ENCODE results near the gene CBFA2T3. TPM values are rescaled to one million over a fixed set of nuclear protein-coding genes. Genes with fewer than 3 reads are reported as not detected.

CBFA2T3 gene
- total and polyA plus RNA-seq, 4 donors: 4.7 to 11.8 (median 6.6) TPM

DNA sequence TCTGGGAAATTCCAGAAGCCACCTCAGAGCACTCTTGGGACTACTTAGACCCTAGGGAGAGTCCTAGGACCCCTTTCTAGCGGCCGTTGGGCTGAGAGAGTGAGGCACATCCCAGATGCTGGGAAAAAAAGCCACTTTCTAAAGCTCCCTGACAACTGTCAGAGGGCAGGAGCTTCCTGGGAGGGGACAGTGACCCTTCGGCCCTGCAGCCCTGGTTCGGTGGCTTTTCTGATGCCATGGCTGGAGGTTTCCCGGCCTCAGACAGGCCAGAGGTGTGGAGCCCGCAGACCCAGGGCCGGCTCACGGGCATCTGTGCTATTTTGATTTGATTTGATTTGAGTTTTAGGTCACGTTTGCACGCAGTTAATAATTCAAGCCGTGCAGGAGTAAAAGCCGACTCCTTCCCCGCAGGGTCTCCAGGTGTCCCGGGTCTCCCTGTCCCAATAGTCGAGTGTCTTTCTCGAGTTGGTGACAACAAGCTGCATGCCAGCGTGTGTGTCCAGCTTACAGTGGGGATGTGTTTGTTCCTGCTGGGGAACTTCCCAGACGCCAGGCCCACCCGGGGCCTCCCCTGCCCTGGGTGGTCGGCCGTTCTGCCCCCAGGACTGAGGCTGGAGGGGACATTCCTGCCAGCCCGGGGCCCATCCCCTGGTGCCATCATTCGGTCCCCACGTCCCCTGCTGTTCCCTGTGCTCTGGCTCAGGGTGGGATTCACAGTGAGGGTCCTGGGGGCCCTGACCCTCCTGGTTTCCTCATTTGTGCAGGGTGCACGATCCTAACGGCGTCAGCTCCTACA, 1.0 kb upstream of the CBFA2T3 start:
- ATAC-seq (ENCODE audit: insufficient read depth, low FRiP score) (no peak), DNase-seq (no peak)
- TF ChIP-seq CTCF (IDR thresholded peaks at IDR 0.05; ENCODE audit: control extremely low read depth, extremely low read depth): no peak
- Histone ChIP-seq H3K27ac (ENCODE audit: low read depth in 1 of 2, low read length in 1 of 2) (no peak overlapping the region), H3K27me3 (ENCODE audit: control insufficient read depth in 3 of 3, insufficient read depth in 3 of 3, low read length in 2 of 3) (peaks cover 0 to 1% (median 0%) of the 10 kb centered on the region in 3 donors), H3K36me3 (ENCODE audit: control insufficient read depth in 4 of 4, insufficient read depth in 4 of 4, low read length in 4 of 4) (no peaks in the 10 kb centered on the region), H3K9ac (ENCODE audit: insufficient read depth in 1 of 2, low read length in 2 of 2) (no peak overlapping the region), H3K4me1 (ENCODE audit: control insufficient read depth in 5 of 5, insufficient read depth in 5 of 5, low read length in 5 of 5) (peaks cover 0 to 13% (median 3%) of the 10 kb centered on the region in 5 donors), H3K9me3 (ENCODE audit: control insufficient read depth in 4 of 4, insufficient read depth in 3 of 4, low read length in 3 of 4) (no peaks in the 10 kb centered on the region), H3K4me3 (no peak overlapping the region)
- WGBS, 2 donors: 43 to 62% methylated on average over 27 of the region's 27 CpGs

- Histone ChIP-seq H3K4me1 (ENCODE audit: control insufficient read depth in 5 of 5, insufficient read depth in 5 of 5, low read length in 5 of 5) (peaks cover 0 to 22% (median 9%) of the 10 kb centered on the region in 5 donors), H3K4me3 (no peak overlapping the region), H3K9me3 (ENCODE audit: control insufficient read depth in 4 of 4, insufficient read depth in 3 of 4, low read length in 3 of 4) (no peaks in the 10 kb centered on the region), H3K36me3 (ENCODE audit: control insufficient read depth in 4 of 4, insufficient read depth in 4 of 4, low read length in 4 of 4) (no peaks in the 10 kb centered on the region), H3K27ac (ENCODE audit: low read depth in 1 of 2, low read length in 1 of 2) (peak overlapping the region in 1 of 2 donors; percentile 21), H3K9ac (ENCODE audit: insufficient read depth in 1 of 2, low read length in 2 of 2) (no peak overlapping the region), H3K27me3 (ENCODE audit: control insufficient read depth in 3 of 3, insufficient read depth in 3 of 3, low read length in 2 of 3) (peaks cover 0 to 13% (median 0%) of the 10 kb centered on the region in 3 donors)
- DNase-seq (no peak), ATAC-seq (ENCODE audit: insufficient read depth, low FRiP score) (no peak)
- 23 to 42% methylated on average over 23 of the region's 23 CpGs for WGBS, 2 donors
- TF ChIP-seq CTCF (IDR thresholded peaks at IDR 0.05; ENCODE audit: control extremely low read depth, extremely low read depth): no peak
These were observed 515 bp downstream of the CBFA2T3 start for GRCh38 chr16:88976366-88977017.

DNA sequence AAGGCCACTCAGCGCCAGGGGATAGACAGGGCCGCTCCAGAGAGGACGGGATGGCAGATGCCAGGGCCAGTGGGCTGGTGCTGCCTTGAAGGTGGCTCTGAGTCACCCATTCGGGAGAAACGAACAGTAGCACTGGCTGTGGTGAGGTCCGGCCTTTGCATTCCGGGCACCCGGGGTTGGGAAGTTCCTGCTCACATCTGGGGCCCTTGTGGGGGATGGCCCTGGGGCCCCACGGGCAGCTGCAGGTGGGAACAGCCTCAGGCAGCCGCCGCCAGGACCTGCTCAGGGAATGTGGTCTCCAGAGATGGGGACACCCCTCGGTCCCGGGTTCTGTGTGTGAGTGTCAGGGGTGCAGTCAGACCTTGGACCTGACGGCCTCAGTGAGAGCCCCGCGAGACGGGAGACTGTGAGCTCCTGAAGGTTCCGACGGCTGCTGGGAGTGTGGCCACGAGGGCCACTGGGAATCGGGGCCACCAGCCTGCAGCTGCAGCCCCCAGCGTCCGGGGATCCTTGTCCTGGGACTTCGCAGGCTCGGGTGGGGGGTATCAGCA, 1.4 kb downstream of the CBFA2T3 start:
- H3K4me1 ChIP-seq (ENCODE audit: control insufficient read depth in 5 of 5, insufficient read depth in 5 of 5, low read length in 5 of 5): peaks cover 0 to 22% (median 9%) of the 10 kb centered on the region in 5 donors
- H3K36me3 ChIP-seq (ENCODE audit: control insufficient read depth in 4 of 4, insufficient read depth in 4 of 4, low read length in 4 of 4): no peaks in the 10 kb centered on the region
- no peak overlapping the region for H3K27ac ChIP-seq (ENCODE audit: low read depth in 1 of 2, low read length in 1 of 2)
- 36 to 63% methylated on average over 25 of the region's 25 CpGs for WGBS, 2 donors
- no peak for TF ChIP-seq CTCF (IDR thresholded peaks at IDR 0.05; ENCODE audit: control extremely low read depth, extremely low read depth)
- peaks cover 0 to 13% (median 0%) of the 10 kb centered on the region in 3 donors for H3K27me3 ChIP-seq (ENCODE audit: control insufficient read depth in 3 of 3, insufficient read depth in 3 of 3, low read length in 2 of 3)
- DNase-seq (no peak), ATAC-seq (ENCODE audit: insufficient read depth, low FRiP score) (no peak)
- H3K9ac ChIP-seq (ENCODE audit: insufficient read depth in 1 of 2, low read length in 2 of 2): no peak overlapping the region
- no peak overlapping the region for H3K4me3 ChIP-seq
- no peaks in the 10 kb centered on the region for H3K9me3 ChIP-seq (ENCODE audit: control insufficient read depth in 4 of 4, insufficient read depth in 3 of 4, low read length in 3 of 4)
